ENCODE results near the gene TUFT1. TPM values are rescaled to one million over a fixed set of nuclear protein-coding genes. Genes with fewer than 3 reads are reported as not detected.

The TUFT1 gene
- total and polyA plus RNA-seq, 2 of the 13 experiments (the other 11 are each of a cell fraction or from before 2014, with no cell fraction given) = 6.4 to 7.3 TPM

- TF ChIP-seq, protein P1, sequence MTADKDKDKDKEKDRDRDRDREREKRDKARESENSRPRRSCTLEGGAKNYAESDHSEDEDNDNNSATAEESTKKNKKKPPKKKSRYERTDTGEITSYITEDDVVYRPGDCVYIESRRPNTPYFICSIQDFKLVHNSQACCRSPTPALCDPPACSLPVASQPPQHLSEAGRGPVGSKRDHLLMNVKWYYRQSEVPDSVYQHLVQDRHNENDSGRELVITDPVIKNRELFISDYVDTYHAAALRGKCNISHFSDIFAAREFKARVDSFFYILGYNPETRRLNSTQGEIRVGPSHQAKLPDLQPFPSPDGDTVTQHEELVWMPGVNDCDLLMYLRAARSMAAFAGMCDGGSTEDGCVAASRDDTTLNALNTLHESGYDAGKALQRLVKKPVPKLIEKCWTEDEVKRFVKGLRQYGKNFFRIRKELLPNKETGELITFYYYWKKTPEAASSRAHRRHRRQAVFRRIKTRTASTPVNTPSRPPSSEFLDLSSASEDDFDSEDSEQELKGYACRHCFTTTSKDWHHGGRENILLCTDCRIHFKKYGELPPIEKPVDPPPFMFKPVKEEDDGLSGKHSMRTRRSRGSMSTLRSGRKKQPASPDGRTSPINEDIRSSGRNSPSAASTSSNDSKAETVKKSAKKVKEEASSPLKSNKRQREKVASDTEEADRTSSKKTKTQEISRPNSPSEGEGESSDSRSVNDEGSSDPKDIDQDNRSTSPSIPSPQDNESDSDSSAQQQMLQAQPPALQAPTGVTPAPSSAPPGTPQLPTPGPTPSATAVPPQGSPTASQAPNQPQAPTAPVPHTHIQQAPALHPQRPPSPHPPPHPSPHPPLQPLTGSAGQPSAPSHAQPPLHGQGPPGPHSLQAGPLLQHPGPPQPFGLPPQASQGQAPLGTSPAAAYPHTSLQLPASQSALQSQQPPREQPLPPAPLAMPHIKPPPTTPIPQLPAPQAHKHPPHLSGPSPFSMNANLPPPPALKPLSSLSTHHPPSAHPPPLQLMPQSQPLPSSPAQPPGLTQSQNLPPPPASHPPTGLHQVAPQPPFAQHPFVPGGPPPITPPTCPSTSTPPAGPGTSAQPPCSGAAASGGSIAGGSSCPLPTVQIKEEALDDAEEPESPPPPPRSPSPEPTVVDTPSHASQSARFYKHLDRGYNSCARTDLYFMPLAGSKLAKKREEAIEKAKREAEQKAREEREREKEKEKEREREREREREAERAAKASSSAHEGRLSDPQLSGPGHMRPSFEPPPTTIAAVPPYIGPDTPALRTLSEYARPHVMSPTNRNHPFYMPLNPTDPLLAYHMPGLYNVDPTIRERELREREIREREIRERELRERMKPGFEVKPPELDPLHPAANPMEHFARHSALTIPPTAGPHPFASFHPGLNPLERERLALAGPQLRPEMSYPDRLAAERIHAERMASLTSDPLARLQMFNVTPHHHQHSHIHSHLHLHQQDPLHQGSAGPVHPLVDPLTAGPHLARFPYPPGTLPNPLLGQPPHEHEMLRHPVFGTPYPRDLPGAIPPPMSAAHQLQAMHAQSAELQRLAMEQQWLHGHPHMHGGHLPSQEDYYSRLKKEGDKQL (CRISPR knock-in tag; IDR thresholded peaks at IDR 0.05; ENCODE audit: low read depth) = peak; percentile 52
- TF ChIP-seq POGK (CRISPR knock-in tag; conservative IDR thresholded peaks at IDR 0.05) (no peak; the same call in 1 of the 2 replicates), KMT2A (CRISPR knock-in tag; IDR thresholded peaks at IDR 0.05) (no peak), ZNF652 (CRISPR knock-in tag; IDR thresholded peaks at IDR 0.05; ENCODE audit: borderline replicate concordance, low read depth) (peak; percentile 23; the same call in 1 of the 2 replicates), CBFB (CRISPR knock-in tag; IDR thresholded peaks at IDR 0.05) (no peak), ZEB1 (IDR thresholded peaks at IDR 0.05; ENCODE audit: insufficient replicate concordance, low read depth) (peak; percentile 82)
Observed at GRCh38 chr1:151547119-151547899, 7.2 kb downstream of the TUFT1 start (continued).
